Activated T-cell treated with anti-CD3 and anti-CD28 coated beads for 1 hour (primary cell): ENCODE data around the gene ATP11C.
"Not testable (repeated sequence)": the region's sequence is repeated elsewhere in the genome, so short reads cannot be mapped to it uniquely, and the experiment has no call there.

Experiments
- DNase-seq: peaks from one replicate; pipeline ENCODE4 v3.0.0-alpha.2; 2020; ENCODE audit warnings: low read depth

Gene ATP11C

GRCh38 chrX:139851730-139852129 lies 81.1 kb downstream of the ATP11C start:
- DNase-seq, result no peak

- no peak for DNase-seq
Observed at GRCh38 chrX:139850968-139851367, 81.9 kb downstream of the ATP11C start.

- no peak for DNase-seq
Observed at GRCh38 chrX:139844884-139845283, 88.0 kb downstream of the ATP11C start.

- DNase-seq, result no peak
Observed at GRCh38 chrX:139844163-139844562, 88.7 kb downstream of the ATP11C start.

- no peak for DNase-seq
Observed at GRCh38 chrX:139842326-139843185, 90.3 kb downstream of the ATP11C start.

- not testable (repeated sequence) for DNase-seq
Observed at GRCh38 chrX:139836335-139836734, 96.5 kb downstream of the ATP11C start.

GRCh38 chrX:139834879-139835278 lies 98.0 kb downstream of the ATP11C start:
- DNase-seq, result no peak

GRCh38 chrX:139832718-139833309 lies 100.0 kb downstream of the ATP11C start:
- no peak for DNase-seq

- DNase-seq, result no peak
Observed at GRCh38 chrX:139831675-139832456, 101.0 kb downstream of the ATP11C start.

- DNase-seq, result no peak
Observed at GRCh38 chrX:139831017-139831416, 101.8 kb downstream of the ATP11C start.

GRCh38 chrX:139828830-139829229 lies 104.0 kb downstream of the ATP11C start:
- no peak for DNase-seq

GRCh38 chrX:139828033-139828432 lies 104.8 kb downstream of the ATP11C start:
- no peak for DNase-seq

- DNase-seq, result no peak
Observed at GRCh38 chrX:139826065-139827044, 106.5 kb downstream of the ATP11C start.

GRCh38 chrX:139825618-139826017 lies 107.2 kb downstream of the ATP11C start:
- DNase-seq, result no peak

- DNase-seq, result no peak
Observed at GRCh38 chrX:139823806-139824205, 109.0 kb downstream of the ATP11C start.

GRCh38 chrX:139820358-139820984 lies 112.4 kb downstream of the ATP11C start:
- DNase-seq, result no peak

GRCh38 chrX:139816204-139816603 lies 116.6 kb downstream of the ATP11C start:
- no peak for DNase-seq

GRCh38 chrX:139815771-139816170 lies 117.1 kb downstream of the ATP11C start:
- no peak for DNase-seq

GRCh38 chrX:139811942-139812629 lies 120.8 kb downstream of the ATP11C start:
- no peak for DNase-seq

GRCh38 chrX:139804482-139804881 lies 128.4 kb downstream of the ATP11C start:
- DNase-seq, result no peak
